Small intestine (tissue), 7 donors: ENCODE results near the gene CRYGD. TPM values are rescaled to one million over a fixed set of nuclear protein-coding genes. Genes with fewer than 3 reads are reported as not detected.
"Not testable (repeated sequence)": the region's sequence is repeated elsewhere in the genome, so short reads cannot be mapped to it uniquely, and the experiment has no call there.

Experiments used
- DNase-seq, 2 donors: peaks; one replicate each; pipeline versions ENCODE4 v3.0.0 to v3.0.0-alpha.2; 2013
- FAIRE-seq: peaks from 2 replicates; lab custom pipeline; 2012; peaks lifted over from hg19 to GRCh38; lab: Jason Lieb, UNC
- H3K27ac ChIP-seq, 3 donors: one replicate each; pipeline ENCODE4 v1.5.1; 2013; ENCODE audit warnings: low read length in 2 of 3, mild to moderate bottlenecking in 2 of 3, control low read depth in 1 of 3, inconsistent platforms in 1 of 3, low read depth in 1 of 3, moderate library complexity in 1 of 3
- H3K27me3 ChIP-seq, 3 donors: one replicate each; pipeline ENCODE4 v1.6.1; 2013; ENCODE audit warnings: low read length in 3 of 3, inconsistent platforms in 1 of 3; ENCODE audit not compliant: control insufficient read depth in 3 of 3, insufficient read depth in 3 of 3
- H3K36me3 ChIP-seq, 3 donors: one replicate each; pipeline ENCODE4 v1.6.1; 2013; ENCODE audit warnings: low read length in 3 of 3, inconsistent platforms in 1 of 3, low read depth in 1 of 3, mild to moderate bottlenecking in 1 of 3, moderate library complexity in 1 of 3; ENCODE audit not compliant: control insufficient read depth in 3 of 3, insufficient read depth in 2 of 3
- H3K4me1 ChIP-seq, 3 donors: one replicate each; pipeline ENCODE4 v1.6.1; 2013; ENCODE audit warnings: low read length in 2 of 3, inconsistent platforms in 1 of 3, low read depth in 1 of 3, mild to moderate bottlenecking in 1 of 3, moderate library complexity in 1 of 3; ENCODE audit not compliant: control insufficient read depth in 3 of 3, insufficient read depth in 2 of 3
- H3K4me3 ChIP-seq, 3 donors: one replicate each; pipeline ENCODE4 v1.5.1; 2013; ENCODE audit warnings: low read length in 3 of 3, control low read depth in 1 of 3, inconsistent platforms in 1 of 3, low read depth in 1 of 3, mild to moderate bottlenecking in 1 of 3, moderate library complexity in 1 of 3
- H3K9me3 ChIP-seq, 2 donors: one replicate each; pipeline ENCODE4 v1.6.1; 2013; ENCODE audit warnings: low read depth in 1 of 2, low read length in 1 of 2; ENCODE audit not compliant: control insufficient read depth in 2 of 2, insufficient read depth in 1 of 2
- WGBS, 3 donors: extraction: QIAGEN DNeasy Blood & Tissue Kit; methylation state at CpG; one replicate each; pipeline ENCODE4 v1.1.7; 2013; 5-methylcytosine and 5-hydroxymethylcytosine counted together
- polyA plus RNA-seq, 4 donors: library from polyadenylated mRNA; stranded (reverse) in 3 of 4; unstranded in 1 of 4; fragments of 200-250 nt in 3 of 4; fragments of 120-200 nt in 1 of 4; gene quantifications; one replicate each; pipeline versions ENCODE4 v1.2.1 to v1.2.3, GENCODE V29; 2013
- donor health status: healthy with polysubstance abuse.
- donor health status: control.
- donor health status: control.
- donor health status: Bipolar disorder and iron deficiency.
- donor health status: healthy.

The CRYGD gene
- polyA plus RNA-seq, 4 donors = 0.15 to 2.8 TPM; not detected in 2

GRCh38 chr2:208125251-208125650 is 927 bp upstream of the CRYGD start:
- Histone ChIP-seq H3K4me3 (no peak overlapping the region), H3K4me1 (peaks cover 0 to 20% (median 2%) of the 10 kb centered on the region in 3 donors), H3K27ac (peak overlapping the region in 1 of 3 donors; percentile 11), H3K36me3 (no peaks in the 10 kb centered on the region), H3K27me3 (no peaks in the 10 kb centered on the region), H3K9me3 (no peaks in the 10 kb centered on the region)
- WGBS, 3 donors = 17 to 60% (median 36%) methylated on average over 4 of the region's 4 CpGs
- DNase-seq (peak; percentile 50 to 73), FAIRE-seq (peak; percentile 41)

DNA sequence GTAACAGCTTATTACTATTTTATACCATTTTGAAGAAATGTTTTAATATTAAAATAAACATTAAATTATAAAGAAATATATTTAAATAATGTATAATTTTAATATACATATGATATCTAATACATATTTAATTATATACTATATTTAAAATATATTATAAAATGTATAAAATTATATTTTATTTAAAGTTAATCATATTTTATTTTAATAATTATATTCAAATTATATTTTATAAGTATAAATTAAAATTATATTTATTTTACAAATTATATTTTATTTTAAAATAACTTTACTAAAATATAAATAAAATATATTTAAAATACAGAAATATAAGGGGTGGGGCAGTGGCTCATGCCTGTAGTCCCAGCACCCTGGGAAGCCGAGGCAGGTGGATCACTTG is 2.1 kb downstream of the CRYGD start:
- Histone ChIP-seq H3K4me3 (no peak overlapping the region), H3K27me3 (no peaks in the 10 kb centered on the region), H3K9me3 (no peaks in the 10 kb centered on the region), H3K4me1 (peaks cover 0 to 10% (median 0%) of the 10 kb centered on the region in 3 donors), H3K36me3 (no peaks in the 10 kb centered on the region), H3K27ac (no peak overlapping the region)
- DNase-seq = no peak
- WGBS, 3 donors = 92 to 98% (median 96%) methylated on average over 1 of the region's 1 CpG
- FAIRE-seq = peak; percentile 98

GRCh38 chr2:208118918-208119317 is 5.4 kb downstream of the CRYGD start:
- 95 to 98% (median 95%) methylated on average over 3 of the region's 3 CpGs for WGBS, 3 donors
- Histone ChIP-seq H3K9me3 (no peaks in the 10 kb centered on the region), H3K4me3 (no peak overlapping the region), H3K27ac (no peak overlapping the region), H3K4me1 (no peaks in the 10 kb centered on the region), H3K27me3 (no peaks in the 10 kb centered on the region), H3K36me3 (no peaks in the 10 kb centered on the region)
- DNase-seq (no peak), FAIRE-seq (no peak)

DNA sequence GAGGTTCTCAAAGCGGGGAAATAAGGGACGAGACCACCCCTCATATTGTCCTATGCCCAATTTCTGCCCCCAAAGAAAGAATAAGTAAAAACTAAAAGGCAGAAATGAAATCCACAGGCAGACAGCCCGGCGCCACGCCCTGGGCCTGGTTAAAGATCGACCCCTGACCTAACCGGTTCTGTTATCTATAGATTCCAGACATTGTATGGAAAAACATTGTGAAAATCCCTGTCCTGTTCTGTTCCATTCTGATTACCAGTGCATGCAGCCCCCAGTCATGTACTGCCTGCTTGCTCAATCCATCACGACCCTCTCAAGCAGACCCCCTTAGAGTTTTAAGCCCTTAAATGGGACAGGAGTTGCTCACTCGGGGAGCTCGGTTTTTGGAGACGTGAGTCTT is 6.9 kb downstream of the CRYGD start:
- not testable (repeated sequence) for H3K4me3 ChIP-seq, H3K36me3 ChIP-seq, H3K27me3 ChIP-seq, H3K4me1 ChIP-seq, H3K27ac ChIP-seq, FAIRE-seq, H3K9me3 ChIP-seq, DNase-seq
- 53 to 76% (median 68%) methylated on average over 11 of the region's 11 CpGs for WGBS, 3 donors

DNA sequence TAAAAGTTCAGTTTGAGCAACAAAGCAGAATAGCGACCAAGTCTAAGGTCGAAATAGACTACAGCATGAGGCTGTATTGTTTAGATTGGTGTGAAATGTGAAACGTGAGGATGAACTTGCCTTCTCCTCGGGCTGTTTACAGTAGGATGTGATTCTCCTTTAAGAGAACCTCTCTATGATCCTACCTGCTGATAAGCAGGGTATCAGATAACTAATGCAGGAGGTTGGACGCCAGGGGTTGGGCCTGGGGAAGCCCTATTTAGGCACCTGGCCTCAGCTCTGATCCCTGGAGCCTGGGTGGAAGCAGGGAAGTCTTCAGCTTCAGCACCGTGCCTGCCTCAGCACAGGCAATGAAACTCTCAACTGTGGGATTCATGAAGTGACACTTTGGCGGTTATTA is 11.4 kb downstream of the CRYGD start:
- no peaks in the 10 kb centered on the region for H3K36me3 ChIP-seq
- peaks cover 0 to 8% (median 0%) of the 10 kb centered on the region in 3 donors for H3K4me1 ChIP-seq
- 46 to 59% (median 50%) methylated on average over 7 of the region's 7 CpGs for WGBS, 3 donors
- no peak overlapping the region for H3K27ac ChIP-seq
- no peak for FAIRE-seq
- no peaks in the 10 kb centered on the region for H3K27me3 ChIP-seq
- H3K9me3 ChIP-seq = no peaks in the 10 kb centered on the region
- no peak overlapping the region for H3K4me3 ChIP-seq
- DNase-seq = peak in 1 of 2 donors; percentile 28

DNA sequence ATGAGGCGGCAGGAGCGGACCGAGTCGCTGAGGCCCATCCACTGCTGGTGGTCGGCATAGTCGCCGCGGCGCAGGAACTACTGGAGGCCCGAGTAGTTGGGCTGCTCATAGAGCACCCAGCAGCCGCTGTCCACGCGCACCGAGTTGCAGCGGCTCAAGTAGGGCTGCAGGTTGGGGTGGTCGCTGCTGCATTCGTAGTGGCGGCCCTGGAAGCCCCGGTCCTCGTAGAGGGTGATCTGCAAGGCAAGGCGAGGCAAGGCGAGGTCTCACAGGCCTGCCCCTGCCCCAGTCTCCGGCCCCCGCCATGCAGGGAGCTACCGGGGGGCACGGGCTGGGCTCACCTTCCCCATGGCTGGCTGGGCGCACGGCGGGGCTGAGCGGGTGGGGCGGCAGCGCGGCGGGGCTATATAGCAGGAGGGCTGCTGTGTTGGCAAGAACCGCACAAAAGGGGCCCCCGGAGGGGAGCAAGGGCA is 12.0 kb downstream of the CRYGD start:
- H3K9me3 ChIP-seq, FAIRE-seq, H3K4me3 ChIP-seq, H3K27ac ChIP-seq, H3K27me3 ChIP-seq, H3K36me3 ChIP-seq, H3K4me1 ChIP-seq: not testable (repeated sequence)
- 64 to 85% (median 67%) methylated on average over 18 to 36 of the region's 36 CpGs for WGBS, 3 donors
- peak in 1 of 2 donors; percentile 29 for DNase-seq

DNA sequence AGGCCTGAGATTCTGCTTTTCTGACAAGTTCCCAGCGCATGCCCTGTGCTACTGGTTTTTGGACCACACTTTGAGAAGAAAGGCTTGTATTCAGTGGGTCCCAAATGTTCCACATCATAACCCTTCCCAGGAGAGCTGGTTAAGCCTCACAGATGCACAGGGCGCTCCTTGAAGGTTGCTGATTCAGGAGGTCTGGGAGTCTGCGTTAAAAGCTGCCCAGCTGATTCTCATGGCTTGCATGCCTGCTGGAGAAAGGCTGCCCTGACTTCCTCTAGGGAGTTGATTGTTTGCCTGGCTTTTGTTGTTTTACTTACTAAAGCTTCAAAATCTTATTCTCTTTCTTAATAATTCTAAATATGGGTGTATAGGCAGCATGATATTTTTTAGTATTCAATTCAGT is 20.7 kb downstream of the CRYGD start:
- Histone ChIP-seq H3K36me3 (no peaks in the 10 kb centered on the region), H3K4me3 (no peak overlapping the region), H3K27me3 (peaks cover 0 to 3% (median 0%) of the 10 kb centered on the region in 3 donors), H3K9me3 (no peaks in the 10 kb centered on the region), H3K27ac (no peak overlapping the region), H3K4me1 (no peaks in the 10 kb centered on the region)
- 84 to 91% (median 90%) methylated on average over 3 of the region's 3 CpGs for WGBS, 3 donors
- DNase-seq (no peak), FAIRE-seq (no peak)

DNA sequence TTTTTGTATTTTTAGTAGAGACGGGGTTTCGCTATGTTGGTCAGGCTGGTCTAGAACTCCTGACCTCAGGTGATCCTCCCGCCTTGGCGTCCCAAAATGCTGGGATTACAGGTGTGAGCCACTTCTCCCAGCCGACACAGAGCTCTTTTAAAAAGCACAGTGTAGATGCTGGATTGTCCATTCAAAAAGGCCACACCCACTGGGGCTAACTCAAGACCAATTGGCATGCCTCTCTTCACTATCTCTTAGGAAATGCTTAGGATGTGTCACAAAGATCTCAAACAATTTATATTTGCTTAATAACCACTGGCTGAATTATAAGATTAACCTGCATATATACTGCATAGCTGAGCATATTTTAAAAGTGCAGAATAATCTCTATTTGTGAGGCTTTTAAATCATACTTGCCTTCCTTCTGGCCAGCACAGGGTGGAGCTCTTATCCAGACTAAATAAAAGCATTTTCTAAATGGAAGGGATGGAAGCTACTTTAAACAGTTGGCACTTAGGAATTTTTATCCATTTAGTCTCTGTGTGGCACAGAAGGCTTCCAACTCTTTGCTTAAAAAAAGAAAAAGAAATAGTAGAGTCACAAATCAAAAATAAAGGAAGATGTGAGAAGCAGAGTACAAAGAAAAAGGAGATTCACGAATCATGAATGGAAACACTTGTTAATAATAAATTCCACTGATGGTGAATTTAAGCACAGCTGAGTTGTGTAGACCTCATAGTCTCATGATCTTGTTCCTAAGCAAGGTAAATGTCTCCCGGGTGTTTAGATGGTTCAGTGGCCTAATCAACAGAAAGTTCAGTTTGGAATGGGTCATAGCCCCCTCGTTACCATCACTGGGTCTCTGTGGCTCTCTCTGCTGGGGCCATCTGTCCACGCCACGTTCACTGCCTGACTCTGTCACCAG is 22.4 kb downstream of the CRYGD start:
- Histone ChIP-seq H3K4me1 (no peaks in the 10 kb centered on the region), H3K36me3 (no peaks in the 10 kb centered on the region), H3K9me3 (no peaks in the 10 kb centered on the region), H3K27ac (no peak overlapping the region), H3K27me3 (peaks cover 0 to 3% (median 0%) of the 10 kb centered on the region in 3 donors), H3K4me3 (no peak overlapping the region)
- DNase-seq (peak; percentile 44 to 56), FAIRE-seq (no peak)
- 41 to 54% (median 48%) methylated on average over 10 of the region's 10 CpGs for WGBS, 3 donors
